SK-N-SH treated with all-trans-retinoic acid at 6 μM for 48 hours (cell line): ENCODE results near the gene KANTR.

Source experiments
- ATAC-seq: fragments of 200-7000 bp; cut with Tn5 transposase; 3 replicates; pipeline ENCODE4 v1.9.1; 2020; ENCODE audit warnings: mild to moderate bottlenecking, moderate library complexity
- ARNTL ChIP-seq: fragments of 450-650 bp; formaldehyde crosslinking; IDR thresholded peaks from 2 replicates; pipeline ENCODE4 v1.5.0; 2020; ENCODE audit warnings: low read depth, mild to moderate bottlenecking, moderate library complexity, borderline replicate concordance
- BACH2 ChIP-seq: fragments of 250-450 bp; sonication (Bioruptor Pico); IDR thresholded peaks from 2 replicates; pipeline ENCODE4 v1.9.0; 2021; ENCODE audit warnings: mild to moderate bottlenecking, borderline replicate concordance
- CSDC2 ChIP-seq: fragments of 250-450 bp; sonication (Bioruptor Pico); IDR thresholded peaks from 2 replicates; pipeline ENCODE4 v1.5.0; 2020; ENCODE audit warnings: mild to moderate bottlenecking, moderate library complexity
- GLIS3 ChIP-seq: fragments of 250-450 bp; sonication (Bioruptor Pico); IDR thresholded peaks from 2 replicates; pipeline ENCODE4 v1.5.0; 2020; ENCODE audit warnings: mild to moderate bottlenecking, moderate library complexity
- ISL1 ChIP-seq: fragments of 250-450 bp; sonication (Bioruptor Pico); IDR thresholded peaks from 2 replicates; pipeline ENCODE4 v2.1.2; 2022; ENCODE audit warnings: mild to moderate bottlenecking, moderate library complexity
- OSR1 ChIP-seq: fragments of 250-450 bp; sonication (Bioruptor Pico); IDR thresholded peaks from 2 replicates; pipeline ENCODE4 v1.8.0; 2022; ENCODE audit warnings: moderate library complexity, mild to moderate bottlenecking, inconsistent platforms
- PPARA ChIP-seq: fragments of 250-450 bp; sonication (Bioruptor Pico); IDR thresholded peaks from 2 replicates; pipeline ENCODE4 v1.5.0; 2020; ENCODE audit warnings: mild to moderate bottlenecking, borderline replicate concordance
- RARB ChIP-seq: fragments of 250-450 bp; sonication (Bioruptor Pico); IDR thresholded peaks from 2 replicates; pipeline ENCODE4 v1.8.0; 2021; ENCODE audit warnings: mild to moderate bottlenecking, moderate library complexity
- SNAI2 ChIP-seq: fragments of 250-450 bp; sonication (Bioruptor Pico); IDR thresholded peaks from 2 replicates; pipeline ENCODE4 v1.5.0; 2020; ENCODE audit warnings: mild to moderate bottlenecking, moderate library complexity
- TCF4 ChIP-seq: fragments of 250-450 bp; sonication (Bioruptor Pico); IDR thresholded peaks from 2 replicates; pipeline ENCODE4 v1.8.0; 2021; ENCODE audit warnings: mild to moderate bottlenecking, moderate library complexity, borderline replicate concordance
- TOX ChIP-seq: fragments of 250-450 bp; sonication (Bioruptor Pico); IDR thresholded peaks from 2 replicates; pipeline ENCODE4 v1.8.0; 2021; ENCODE audit warnings: mild to moderate bottlenecking, moderate library complexity, borderline replicate concordance
- ZC3H10 ChIP-seq: fragments of 250-450 bp; sonication (Bioruptor Pico); IDR thresholded peaks from 2 replicates; pipeline ENCODE4 v1.5.1; 2021; ENCODE audit warnings: mild to moderate bottlenecking, moderate library complexity
- ZFP3 ChIP-seq: fragments of 250-450 bp; sonication (Bioruptor Pico); IDR thresholded peaks from 2 replicates; pipeline ENCODE4 v1.5.0; 2020; ENCODE audit warnings: mild to moderate bottlenecking, moderate library complexity
- ZFP30 ChIP-seq: fragments of 450-650 bp; formaldehyde crosslinking; IDR thresholded peaks from 2 replicates; pipeline ENCODE4 v1.5.0; 2022; ENCODE audit warnings: mild to moderate bottlenecking, moderate library complexity
- ZNF565 ChIP-seq: fragments of 450-650 bp; formaldehyde crosslinking; conservative IDR thresholded peaks from 2 replicates; pipeline ENCODE4 v1.5.0; 2020; ENCODE audit warnings: low read depth, mild to moderate bottlenecking, moderate library complexity
- ZNF70 ChIP-seq: fragments of 450-650 bp; formaldehyde crosslinking; IDR thresholded peaks from 2 replicates; pipeline ENCODE4 v1.5.0; 2020; ENCODE audit warnings: mild to moderate bottlenecking, moderate library complexity
- ZNF8 ChIP-seq: fragments of 450-650 bp; formaldehyde crosslinking; IDR thresholded peaks from 2 replicates; pipeline ENCODE4 v1.5.0; 2020; ENCODE audit warnings: mild to moderate bottlenecking, moderate library complexity
- TF ChIP-seq, protein P1 (sequence below): fragments of 250-450 bp; sonication (Bioruptor Pico); IDR thresholded peaks from 2 replicates; pipeline ENCODE4 v1.5.0; 2020; ENCODE audit warnings: mild to moderate bottlenecking, moderate library complexity
- TF ChIP-seq, protein P2 (sequence below): fragments of 250-450 bp; sonication (Bioruptor Pico); IDR thresholded peaks from 2 replicates; pipeline ENCODE4 v1.8.0; 2021; ENCODE audit warnings: low read depth, mild to moderate bottlenecking, moderate library complexity, borderline replicate concordance
- TF ChIP-seq, protein P3 (sequence below): fragments of 250-450 bp; sonication (Bioruptor Pico); IDR thresholded peaks from 2 replicates; pipeline ENCODE4 v1.5.1; 2020; ENCODE audit warnings: low read depth, mild to moderate bottlenecking, moderate library complexity
- TF ChIP-seq, protein P4 (sequence below): fragments of 250-450 bp; sonication (Bioruptor Pico); IDR thresholded peaks from 2 replicates; pipeline ENCODE4 v1.8.0; 2020; ENCODE audit warnings: mild to moderate bottlenecking, moderate library complexity, borderline replicate concordance
- TF ChIP-seq, protein P5 (sequence below): fragments of 250-450 bp; sonication (Bioruptor Pico); IDR thresholded peaks from 2 replicates; pipeline ENCODE4 v1.5.1; 2021; ENCODE audit warnings: mild to moderate bottlenecking, moderate library complexity

Gene KANTR

DNA sequence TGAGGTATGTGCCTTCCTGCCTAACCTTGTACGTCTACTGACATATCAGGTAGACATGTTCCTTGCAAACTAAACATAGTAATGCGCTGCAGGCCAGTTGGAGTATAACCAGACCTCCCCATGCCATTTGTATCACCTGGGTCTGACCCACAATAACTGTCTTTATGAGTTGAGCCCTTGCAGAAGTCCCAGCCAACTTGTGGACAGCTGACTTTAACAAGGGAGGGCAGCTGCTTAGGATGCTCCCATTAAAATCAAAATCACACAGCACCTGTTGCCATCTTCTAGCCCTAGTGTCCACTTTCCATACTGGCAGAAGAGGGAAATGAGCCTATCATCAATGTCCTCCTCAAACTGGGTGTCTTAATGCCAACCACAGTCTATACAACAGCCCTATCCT is 41.6 kb downstream of the KANTR start:
- TF ChIP-seq BACH2: no peak
- TF ChIP-seq, protein P1, sequence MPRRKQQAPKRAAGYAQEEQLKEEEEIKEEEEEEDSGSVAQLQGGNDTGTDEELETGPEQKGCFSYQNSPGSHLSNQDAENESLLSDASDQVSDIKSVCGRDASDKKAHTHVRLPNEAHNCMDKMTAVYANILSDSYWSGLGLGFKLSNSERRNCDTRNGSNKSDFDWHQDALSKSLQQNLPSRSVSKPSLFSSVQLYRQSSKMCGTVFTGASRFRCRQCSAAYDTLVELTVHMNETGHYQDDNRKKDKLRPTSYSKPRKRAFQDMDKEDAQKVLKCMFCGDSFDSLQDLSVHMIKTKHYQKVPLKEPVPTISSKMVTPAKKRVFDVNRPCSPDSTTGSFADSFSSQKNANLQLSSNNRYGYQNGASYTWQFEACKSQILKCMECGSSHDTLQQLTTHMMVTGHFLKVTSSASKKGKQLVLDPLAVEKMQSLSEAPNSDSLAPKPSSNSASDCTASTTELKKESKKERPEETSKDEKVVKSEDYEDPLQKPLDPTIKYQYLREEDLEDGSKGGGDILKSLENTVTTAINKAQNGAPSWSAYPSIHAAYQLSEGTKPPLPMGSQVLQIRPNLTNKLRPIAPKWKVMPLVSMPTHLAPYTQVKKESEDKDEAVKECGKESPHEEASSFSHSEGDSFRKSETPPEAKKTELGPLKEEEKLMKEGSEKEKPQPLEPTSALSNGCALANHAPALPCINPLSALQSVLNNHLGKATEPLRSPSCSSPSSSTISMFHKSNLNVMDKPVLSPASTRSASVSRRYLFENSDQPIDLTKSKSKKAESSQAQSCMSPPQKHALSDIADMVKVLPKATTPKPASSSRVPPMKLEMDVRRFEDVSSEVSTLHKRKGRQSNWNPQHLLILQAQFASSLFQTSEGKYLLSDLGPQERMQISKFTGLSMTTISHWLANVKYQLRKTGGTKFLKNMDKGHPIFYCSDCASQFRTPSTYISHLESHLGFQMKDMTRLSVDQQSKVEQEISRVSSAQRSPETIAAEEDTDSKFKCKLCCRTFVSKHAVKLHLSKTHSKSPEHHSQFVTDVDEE (CRISPR knock-in tag): no peak
- no peak for TF ChIP-seq ZFP3 (CRISPR knock-in tag)
- TF ChIP-seq ZC3H10 (CRISPR knock-in tag): no peak
- TF ChIP-seq PPARA (CRISPR knock-in tag): no peak
- TF ChIP-seq, protein P2, sequence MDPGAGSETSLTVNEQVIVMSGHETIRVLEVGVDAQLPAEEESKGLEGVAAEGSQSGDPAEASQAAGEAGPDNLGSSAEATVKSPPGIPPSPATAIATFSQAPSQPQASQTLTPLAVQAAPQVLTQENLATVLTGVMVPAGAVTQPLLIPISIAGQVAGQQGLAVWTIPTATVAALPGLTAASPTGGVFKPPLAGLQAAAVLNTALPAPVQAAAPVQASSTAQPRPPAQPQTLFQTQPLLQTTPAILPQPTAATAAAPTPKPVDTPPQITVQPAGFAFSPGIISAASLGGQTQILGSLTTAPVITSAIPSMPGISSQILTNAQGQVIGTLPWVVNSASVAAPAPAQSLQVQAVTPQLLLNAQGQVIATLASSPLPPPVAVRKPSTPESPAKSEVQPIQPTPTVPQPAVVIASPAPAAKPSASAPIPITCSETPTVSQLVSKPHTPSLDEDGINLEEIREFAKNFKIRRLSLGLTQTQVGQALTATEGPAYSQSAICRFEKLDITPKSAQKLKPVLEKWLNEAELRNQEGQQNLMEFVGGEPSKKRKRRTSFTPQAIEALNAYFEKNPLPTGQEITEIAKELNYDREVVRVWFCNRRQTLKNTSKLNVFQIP (CRISPR knock-in tag): no peak
- no peak for TF ChIP-seq GLIS3
- no peak for TF ChIP-seq RARB (CRISPR knock-in tag)
- no peak for ATAC-seq

DNA sequence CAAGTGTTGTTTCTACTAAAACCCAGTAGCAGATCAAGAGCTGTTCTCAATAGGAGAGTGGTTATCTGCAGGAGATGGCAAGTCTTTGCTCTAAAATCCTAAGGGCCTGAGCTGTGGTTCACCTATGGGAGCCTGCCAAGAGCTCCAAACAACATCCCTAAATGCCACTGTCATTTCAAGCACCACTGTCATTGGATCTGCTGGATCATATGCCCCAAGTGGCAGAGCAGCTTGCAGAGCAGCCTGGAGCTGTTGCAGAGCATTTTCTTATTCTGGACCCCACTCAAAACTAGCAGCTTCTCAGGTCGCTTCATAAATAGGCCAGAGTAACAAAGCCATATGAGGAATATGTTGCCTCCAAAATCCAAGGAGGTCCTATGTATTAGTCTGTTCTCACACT is 59.6 kb downstream of the KANTR start:
- ATAC-seq: no peak
- TF ChIP-seq RARB (CRISPR knock-in tag) (no peak), ZC3H10 (CRISPR knock-in tag) (no peak), PPARA (CRISPR knock-in tag) (no peak), GLIS3 (no peak), ZFP3 (CRISPR knock-in tag) (no peak), ISL1 (CRISPR knock-in tag) (no peak), ZNF565 (CRISPR knock-in tag) (no peak), ARNTL (CRISPR knock-in tag) (no peak)
- TF ChIP-seq, protein P3, sequence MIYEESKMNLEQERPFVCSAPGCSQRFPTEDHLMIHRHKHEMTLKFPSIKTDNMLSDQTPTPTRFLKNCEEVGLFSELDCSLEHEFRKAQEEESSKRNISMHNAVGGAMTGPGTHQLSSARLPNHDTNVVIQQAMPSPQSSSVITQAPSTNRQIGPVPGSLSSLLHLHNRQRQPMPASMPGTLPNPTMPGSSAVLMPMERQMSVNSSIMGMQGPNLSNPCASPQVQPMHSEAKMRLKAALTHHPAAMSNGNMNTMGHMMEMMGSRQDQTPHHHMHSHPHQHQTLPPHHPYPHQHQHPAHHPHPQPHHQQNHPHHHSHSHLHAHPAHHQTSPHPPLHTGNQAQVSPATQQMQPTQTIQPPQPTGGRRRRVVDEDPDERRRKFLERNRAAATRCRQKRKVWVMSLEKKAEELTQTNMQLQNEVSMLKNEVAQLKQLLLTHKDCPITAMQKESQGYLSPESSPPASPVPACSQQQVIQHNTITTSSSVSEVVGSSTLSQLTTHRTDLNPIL: no peak
- TF ChIP-seq, protein P2 (CRISPR knock-in tag): no peak
- TF ChIP-seq, protein P4, sequence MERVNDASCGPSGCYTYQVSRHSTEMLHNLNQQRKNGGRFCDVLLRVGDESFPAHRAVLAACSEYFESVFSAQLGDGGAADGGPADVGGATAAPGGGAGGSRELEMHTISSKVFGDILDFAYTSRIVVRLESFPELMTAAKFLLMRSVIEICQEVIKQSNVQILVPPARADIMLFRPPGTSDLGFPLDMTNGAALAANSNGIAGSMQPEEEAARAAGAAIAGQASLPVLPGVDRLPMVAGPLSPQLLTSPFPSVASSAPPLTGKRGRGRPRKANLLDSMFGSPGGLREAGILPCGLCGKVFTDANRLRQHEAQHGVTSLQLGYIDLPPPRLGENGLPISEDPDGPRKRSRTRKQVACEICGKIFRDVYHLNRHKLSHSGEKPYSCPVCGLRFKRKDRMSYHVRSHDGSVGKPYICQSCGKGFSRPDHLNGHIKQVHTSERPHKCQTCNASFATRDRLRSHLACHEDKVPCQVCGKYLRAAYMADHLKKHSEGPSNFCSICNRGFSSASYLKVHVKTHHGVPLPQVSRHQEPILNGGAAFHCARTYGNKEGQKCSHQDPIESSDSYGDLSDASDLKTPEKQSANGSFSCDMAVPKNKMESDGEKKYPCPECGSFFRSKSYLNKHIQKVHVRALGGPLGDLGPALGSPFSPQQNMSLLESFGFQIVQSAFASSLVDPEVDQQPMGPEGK (CRISPR knock-in tag): no peak
- TF ChIP-seq, all 23 proteins: peak for 0

DNA sequence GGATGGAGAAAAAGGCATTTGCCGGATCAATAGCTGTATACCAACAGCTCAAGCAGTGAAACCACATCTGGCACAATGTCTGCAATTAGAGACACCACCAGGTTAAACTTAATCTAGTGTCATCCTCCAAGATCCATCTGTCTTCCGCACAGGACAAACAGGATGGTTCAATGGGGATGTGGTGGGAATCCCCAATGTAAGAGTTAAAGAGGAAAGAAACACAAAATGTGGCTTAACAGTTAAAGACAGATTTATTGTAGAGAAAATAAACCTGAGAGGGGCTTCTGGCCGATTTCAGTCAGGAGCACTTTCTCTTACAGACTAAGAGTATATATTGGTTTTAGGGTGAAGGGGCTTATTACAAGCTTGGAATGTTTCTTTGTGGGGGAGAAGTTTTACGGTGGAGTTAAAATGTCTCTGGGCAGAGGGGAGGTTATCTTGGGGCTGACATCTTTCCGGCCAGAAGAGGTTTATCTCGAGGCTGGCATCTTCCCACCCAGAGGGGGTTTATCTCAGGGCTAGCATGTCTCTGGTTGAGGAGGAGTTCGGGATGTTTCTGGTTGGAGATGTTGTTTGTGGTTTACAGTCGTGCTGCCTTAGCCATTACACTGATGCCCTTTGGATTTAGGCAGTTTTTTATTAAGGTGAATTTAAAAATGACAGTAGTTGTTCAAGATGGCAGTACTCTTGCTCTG is 61.7 kb downstream of the KANTR start:
- no peak for TF ChIP-seq ZNF70 (CRISPR knock-in tag)
- no peak for TF ChIP-seq RARB (CRISPR knock-in tag)
- no peak for TF ChIP-seq ZC3H10 (CRISPR knock-in tag)
- TF ChIP-seq ZNF8: no peak
- no peak for TF ChIP-seq ZFP3 (CRISPR knock-in tag)
- no peak for TF ChIP-seq TOX (CRISPR knock-in tag)
- TF ChIP-seq ZNF565 (CRISPR knock-in tag): no peak
- TF ChIP-seq SNAI2 (CRISPR knock-in tag): no peak
- TF ChIP-seq, protein P5, sequence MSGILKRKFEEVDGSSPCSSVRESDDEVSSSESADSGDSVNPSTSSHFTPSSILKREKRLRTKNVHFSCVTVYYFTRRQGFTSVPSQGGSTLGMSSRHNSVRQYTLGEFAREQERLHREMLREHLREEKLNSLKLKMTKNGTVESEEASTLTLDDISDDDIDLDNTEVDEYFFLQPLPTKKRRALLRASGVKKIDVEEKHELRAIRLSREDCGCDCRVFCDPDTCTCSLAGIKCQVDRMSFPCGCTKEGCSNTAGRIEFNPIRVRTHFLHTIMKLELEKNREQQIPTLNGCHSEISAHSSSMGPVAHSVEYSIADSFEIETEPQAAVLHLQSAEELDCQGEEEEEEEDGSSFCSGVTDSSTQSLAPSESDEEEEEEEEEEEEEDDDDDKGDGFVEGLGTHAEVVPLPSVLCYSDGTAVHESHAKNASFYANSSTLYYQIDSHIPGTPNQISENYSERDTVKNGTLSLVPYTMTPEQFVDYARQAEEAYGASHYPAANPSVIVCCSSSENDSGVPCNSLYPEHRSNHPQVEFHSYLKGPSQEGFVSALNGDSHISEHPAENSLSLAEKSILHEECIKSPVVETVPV (CRISPR knock-in tag): no peak
- no peak for TF ChIP-seq ISL1 (CRISPR knock-in tag)
- no peak for TF ChIP-seq CSDC2 (CRISPR knock-in tag)
- TF ChIP-seq ZFP30 (CRISPR knock-in tag): no peak
- TF ChIP-seq, protein P2 (CRISPR knock-in tag): no peak
- TF ChIP-seq TCF4: no peak
- TF ChIP-seq GLIS3: no peak
- TF ChIP-seq BACH2: no peak
- TF ChIP-seq, protein P3: no peak
- no peak for TF ChIP-seq OSR1 (CRISPR knock-in tag)
- no peak for TF ChIP-seq ARNTL (CRISPR knock-in tag)
- no peak for TF ChIP-seq PPARA (CRISPR knock-in tag)
- no peak for ATAC-seq
